Retina (tissue), 1 donor: ENCODE results near the gene RAB31.

Experiments used
- DNase-seq: peaks from one replicate; pipeline ENCODE4 v3.0.0-alpha.2; 2016

RAB31 gene

DNA sequence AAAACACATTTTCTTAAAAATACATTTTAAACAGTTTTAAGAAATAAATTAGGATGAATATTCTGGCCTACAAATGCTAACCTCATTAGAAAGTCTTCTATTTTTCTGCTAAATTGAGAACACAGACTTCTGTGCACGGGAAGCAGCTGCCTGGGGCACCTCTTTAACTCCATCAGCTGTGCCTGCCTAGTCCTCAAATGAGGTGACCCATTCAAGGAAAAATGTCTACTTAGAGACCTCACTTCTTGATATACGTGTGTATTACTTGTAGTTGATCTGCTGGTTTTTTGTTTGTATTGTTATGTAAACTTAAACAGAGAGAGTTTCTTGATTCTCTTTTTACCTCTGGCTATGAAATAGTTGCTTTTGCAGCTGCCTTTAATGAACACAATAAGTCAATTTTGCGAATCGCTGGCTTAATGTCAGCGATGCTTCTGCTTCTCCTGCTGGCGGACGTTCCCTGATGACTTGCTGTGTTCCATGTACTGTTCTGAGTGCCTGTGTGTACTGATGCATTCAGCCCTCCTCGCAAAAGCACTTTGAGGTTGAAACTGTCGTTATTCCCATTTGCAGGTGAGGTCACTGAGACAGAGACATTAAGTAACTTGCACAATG, 88.9 kb downstream of the RAB31 start:
- DNase-seq = peak; percentile 68

DNA sequence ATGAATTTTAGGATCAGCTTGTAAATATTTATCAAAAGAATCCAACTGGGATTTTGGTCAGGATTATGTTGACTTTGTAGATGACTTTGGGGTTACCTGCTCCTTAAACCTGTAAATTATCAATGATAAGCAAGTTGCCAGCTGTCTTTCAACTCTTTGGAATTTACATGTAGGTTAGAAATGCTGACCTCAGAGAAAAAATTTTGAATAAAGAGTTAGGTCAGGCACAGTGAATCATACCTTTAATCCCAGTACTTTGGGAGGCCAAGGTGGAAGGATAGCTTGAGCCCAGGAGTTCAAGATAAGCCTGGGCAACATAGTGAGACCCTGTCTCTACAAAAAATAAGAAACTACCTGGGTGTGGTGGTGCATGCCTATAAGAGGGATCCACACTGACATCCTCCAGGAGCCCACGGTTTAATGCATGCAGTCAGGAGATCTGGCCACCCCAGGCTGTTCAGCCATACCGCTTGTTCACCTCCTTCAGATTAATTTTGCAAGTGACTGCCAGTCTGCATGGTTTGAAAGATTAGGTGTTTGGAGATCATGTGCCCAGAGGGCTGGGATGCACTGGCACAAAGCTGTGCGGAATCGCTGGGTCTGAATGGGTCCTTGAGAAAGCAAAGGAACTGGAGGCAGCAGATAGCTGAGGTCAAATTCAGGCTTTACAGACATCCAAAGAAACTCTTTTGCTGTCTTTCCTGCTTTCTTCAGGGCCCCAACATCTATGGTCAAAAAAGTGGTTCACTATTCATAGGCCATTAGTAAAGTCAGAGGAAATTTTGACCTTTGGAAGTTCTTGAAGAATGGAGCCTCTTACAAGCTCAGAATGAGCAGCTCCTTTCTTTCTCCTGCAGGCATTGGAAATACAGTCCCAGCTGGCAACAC, 94.3 kb downstream of the RAB31 start:
- DNase-seq = no peak

GRCh38 chr18:9803063-9803697, 95.1 kb downstream of the RAB31 start:
- no peak for DNase-seq

GRCh38 chr18:9803698-9804516, 95.8 kb downstream of the RAB31 start:
- peak; percentile 53 for DNase-seq

DNA sequence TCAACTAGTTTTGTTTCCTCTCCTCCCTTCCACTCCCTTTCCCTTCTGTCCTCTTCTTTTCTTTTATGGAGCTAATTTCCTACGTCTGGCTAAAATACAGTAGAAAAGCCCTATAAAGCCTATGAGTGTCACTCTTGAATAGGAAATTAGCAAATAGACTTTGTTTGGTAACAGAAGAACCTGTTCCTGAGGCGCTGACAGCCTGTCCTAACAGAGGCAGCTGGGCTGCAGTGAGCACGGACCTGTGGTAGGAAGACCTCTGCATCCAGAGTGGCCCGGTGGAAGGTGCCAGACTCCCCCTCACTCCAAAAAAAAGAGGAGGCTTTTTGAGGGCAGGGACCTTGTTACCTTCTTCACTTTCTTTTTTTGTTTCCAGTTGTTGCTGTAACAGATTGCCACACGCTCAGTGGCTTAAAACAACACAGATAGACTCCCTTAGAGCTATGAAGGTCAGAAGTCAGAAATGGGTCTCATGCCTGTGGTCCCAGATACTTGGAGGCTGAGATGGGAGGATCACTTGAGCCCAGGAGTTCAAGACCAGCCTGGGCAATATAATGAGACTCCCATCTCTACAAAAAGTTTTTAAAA, 96.5 kb downstream of the RAB31 start:
- no peak for DNase-seq

GRCh38 chr18:9806905-9807304, 98.8 kb downstream of the RAB31 start:
- DNase-seq = no peak

GRCh38 chr18:9808295-9809241, 100.5 kb downstream of the RAB31 start:
- DNase-seq = peak; percentile 47

DNA sequence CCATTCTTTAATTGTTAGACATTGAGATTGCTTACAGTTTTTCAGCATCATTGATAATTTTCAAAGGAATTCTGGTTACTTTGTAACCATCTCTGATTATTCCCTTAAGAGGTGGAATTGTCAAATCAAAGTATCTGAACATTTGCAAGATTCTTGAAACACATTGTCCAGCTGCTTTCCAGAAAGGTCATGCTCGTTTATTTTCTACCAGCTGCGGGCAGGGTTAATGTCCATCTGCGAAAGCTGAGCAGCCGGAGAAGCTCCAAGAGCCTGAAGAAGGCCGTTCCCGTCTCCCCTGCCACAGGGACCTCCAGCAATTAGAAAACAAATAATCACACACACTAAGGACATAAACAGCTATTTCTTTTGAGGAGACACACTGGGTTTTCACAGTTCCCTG, 101.6 kb downstream of the RAB31 start:
- DNase-seq = no peak

- DNase-seq = no peak
Observed at GRCh38 chr18:9810299-9810698, 102.2 kb downstream of the RAB31 start.

GRCh38 chr18:9810994-9811705, 103.0 kb downstream of the RAB31 start:
- no peak for DNase-seq

- no peak for DNase-seq
Observed at GRCh38 chr18:9811978-9812377, 103.9 kb downstream of the RAB31 start.

DNA sequence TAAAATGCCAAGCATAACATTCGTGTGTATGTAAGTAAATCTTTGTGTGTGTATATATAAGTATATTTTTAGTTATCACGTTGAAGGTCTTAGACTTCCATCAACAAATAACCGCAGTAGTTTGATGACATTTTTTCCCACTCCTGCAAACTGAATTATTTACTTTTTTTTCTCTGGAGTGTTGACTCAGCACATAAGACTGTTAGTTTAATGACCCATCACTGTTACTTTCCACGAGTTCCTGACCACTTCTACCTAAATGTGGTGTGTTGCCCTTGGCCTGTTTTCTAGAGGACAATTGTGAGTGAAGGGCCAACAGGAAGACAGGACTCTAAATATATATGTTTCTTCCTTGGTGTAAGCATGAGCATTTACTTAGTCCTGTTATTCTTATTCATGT, 106.3 kb downstream of the RAB31 start:
- DNase-seq = no peak

DNA sequence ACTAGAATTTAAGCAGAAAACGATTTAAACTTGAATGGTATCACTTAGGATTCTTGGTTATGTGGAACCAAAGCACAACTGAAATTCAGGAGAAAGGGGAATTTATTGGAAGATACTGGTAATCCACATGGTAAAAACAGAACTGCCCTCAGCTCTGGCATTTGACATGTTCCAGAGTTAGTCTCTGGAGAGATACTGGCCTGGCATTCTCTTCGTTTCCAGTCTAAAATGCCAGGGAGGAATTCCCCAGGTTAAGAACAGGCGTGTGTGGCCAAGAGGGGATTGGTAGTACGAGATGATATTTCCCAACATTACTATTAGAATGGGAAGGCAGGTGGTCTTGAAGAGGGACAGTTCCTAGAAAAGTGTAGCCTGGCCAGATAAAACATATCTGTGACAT, 109.2 kb downstream of the RAB31 start:
- DNase-seq = no peak

- no peak for DNase-seq
Observed at GRCh38 chr18:9817725-9818422, 109.8 kb downstream of the RAB31 start.

GRCh38 chr18:9818423-9818734, 110.3 kb downstream of the RAB31 start:
- no peak for DNase-seq

- DNase-seq = no peak
Observed at GRCh38 chr18:9820127-9820526, 112.0 kb downstream of the RAB31 start.

DNA sequence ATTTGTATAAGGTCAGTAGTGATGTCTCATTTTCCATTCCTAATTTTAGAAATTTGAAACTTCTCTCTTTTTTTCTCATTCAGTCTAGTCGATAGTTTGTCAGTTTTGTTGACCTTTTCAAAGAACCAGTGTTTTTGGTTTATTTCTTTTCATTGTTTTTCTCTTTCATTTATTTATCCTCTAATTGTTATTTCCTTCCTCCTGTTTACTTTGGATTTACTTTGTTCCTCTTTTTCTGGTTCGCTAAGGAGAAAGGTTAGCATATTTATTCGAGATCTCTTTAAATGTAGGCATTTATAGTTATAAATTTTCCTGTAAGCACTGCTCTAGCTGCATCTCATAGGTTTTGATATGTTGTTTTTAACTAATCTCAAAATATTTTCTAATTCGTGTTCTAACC, 112.6 kb downstream of the RAB31 start:
- no peak for DNase-seq

DNA sequence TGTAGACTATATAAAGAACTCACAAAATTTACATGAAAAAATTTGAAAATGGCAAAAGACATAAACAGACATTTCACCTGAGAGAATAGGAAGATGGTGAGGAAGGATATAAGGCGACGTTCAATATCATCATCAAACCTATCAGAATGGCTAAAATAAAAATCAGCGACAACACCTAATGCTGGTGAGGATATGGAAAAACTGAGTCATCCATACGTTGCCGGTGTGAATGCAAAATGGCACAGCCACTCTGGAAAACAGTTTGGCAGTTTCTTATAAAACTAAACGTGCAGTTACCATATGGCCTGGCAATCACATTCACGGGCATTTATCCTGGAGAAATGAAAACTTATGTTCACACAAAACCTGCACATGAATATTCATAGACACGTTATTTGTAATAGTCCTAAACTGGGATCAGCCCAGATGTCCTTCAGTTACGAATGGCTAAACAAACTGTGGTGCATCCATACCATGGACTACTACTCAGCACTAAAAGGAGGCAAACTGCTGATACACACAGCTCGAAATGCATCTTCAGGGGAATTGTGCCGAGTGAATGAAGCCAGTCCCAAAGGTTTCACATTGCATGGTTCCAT, 114.6 kb downstream of the RAB31 start:
- no peak for DNase-seq

DNA sequence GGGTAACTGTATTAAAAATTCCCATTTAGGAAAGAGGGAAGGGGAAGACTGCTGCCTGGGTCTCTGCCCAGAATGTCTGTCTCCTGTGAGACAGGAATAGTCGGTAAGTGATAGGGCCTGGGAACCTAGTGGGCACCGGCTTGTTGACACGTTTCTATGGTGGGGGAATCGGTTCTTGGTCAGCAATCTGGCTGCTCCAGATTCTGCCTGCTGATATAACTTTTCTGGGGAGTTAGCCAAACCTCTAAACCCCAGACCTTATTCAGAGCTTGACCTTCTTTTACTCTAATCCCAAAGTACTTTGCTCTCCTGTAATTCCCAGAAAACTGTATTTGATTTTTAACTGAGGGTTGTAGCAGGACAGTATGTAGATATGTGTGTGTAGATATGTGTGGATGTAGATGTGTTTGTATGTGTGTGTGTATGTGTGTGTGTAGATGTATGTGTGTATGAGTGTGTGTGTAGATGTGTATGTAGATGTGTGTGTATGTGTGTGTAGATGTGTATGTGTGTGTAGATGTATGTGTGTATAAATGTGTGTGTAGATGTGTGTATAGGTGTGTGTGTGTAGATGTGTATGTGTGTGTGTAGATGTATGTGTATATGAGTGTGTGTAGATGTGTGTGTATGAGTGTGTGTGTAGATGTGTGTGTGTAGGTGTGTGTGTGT, 115.8 kb downstream of the RAB31 start:
- no peak for DNase-seq
